ENCODE data around the gene CCDC81. TPM values are rescaled to one million over a fixed set of nuclear protein-coding genes. Genes with fewer than 3 reads are reported as not detected.

CCDC81 gene
- polyA plus RNA-seq, 1 donor (not counting 4 experiments of a cell fraction or from before 2014, with no cell fraction given) = 0.42 TPM

- TF ChIP-seq EZH2 (IDR thresholded peaks at IDR 0.05; ENCODE audit: low read length) (no peak), CTCF (optimal IDR thresholded peaks at IDR 0.05 in 1 of 3, IDR thresholded peaks at IDR 0.05 in 1 of 3, conservative IDR thresholded peaks at IDR 0.05 in 1 of 3; ENCODE audit: extremely low read depth in 1 of 3, insufficient read depth in 2 of 3, low read length in 3 of 3) (no peak)
- no peak for FAIRE-seq
- no peaks in the 10 kb centered on the region for H4K20me1 ChIP-seq (ENCODE audit: control insufficient read depth, extremely low read depth, insufficient read depth, low read length)
Observed at GRCh38 chr11:86390487-86390886, 15.8 kb downstream of the CCDC81 start.

GRCh38 chr11:86395061-86395551 lies 20.4 kb downstream of the CCDC81 start:
- H3K27ac ChIP-seq (ENCODE audit: control insufficient read depth, insufficient read depth, low read length) = no peak overlapping the region
- DNase-seq (ENCODE audit: low read depth, low spot score) (no peak), FAIRE-seq (no peak)
- H3K36me3 ChIP-seq (ENCODE audit: control insufficient read depth in 2 of 2, extremely low read depth in 1 of 2, insufficient read depth in 2 of 2, low read length in 2 of 2) = no peaks in the 10 kb centered on the region
- H3K4me2 ChIP-seq (ENCODE audit: control insufficient read depth, extremely low read depth, insufficient read depth, low read depth, low read length) = no peak overlapping the region
- dilution Hi-C loops (cut with MboI; ENCODE audit: extremely low pct_ligation_motif_present, low sequenced_read_pairs) = no loop called here
- no peaks in the 10 kb centered on the region for H3K9me3 ChIP-seq (ENCODE audit: control insufficient read depth, low read depth, low read length)
- H3K4me3 ChIP-seq (ENCODE audit: control insufficient read depth in 2 of 3, extremely low read depth in 1 of 3, insufficient read depth in 2 of 3, low read depth in 1 of 3, low read length in 3 of 3) = no peak overlapping the region
- no peaks in the 10 kb centered on the region for H3K9me1 ChIP-seq (ENCODE audit: control insufficient read depth, extremely low read depth, insufficient read depth, low read length)
- H3K9ac ChIP-seq (ENCODE audit: control insufficient read depth, extremely low read depth, insufficient read depth, low read length) = no peak overlapping the region
- H4K20me1 ChIP-seq (ENCODE audit: control insufficient read depth, extremely low read depth, insufficient read depth, low read length) = no peaks in the 10 kb centered on the region
- no peaks in the 10 kb centered on the region for H3K27me3 ChIP-seq (ENCODE audit: control insufficient read depth, extremely low read depth, insufficient read depth, low read length)
- H3K79me2 ChIP-seq (ENCODE audit: control insufficient read depth, insufficient read depth, low read length) = no peaks in the 10 kb centered on the region
- no peak overlapping the region for H2AFZ ChIP-seq (ENCODE audit: control insufficient read depth, low read length)
- no peaks in the 10 kb centered on the region for H3K4me1 ChIP-seq (ENCODE audit: control insufficient read depth, extremely low read depth, insufficient read depth, low read length)
- TF ChIP-seq CTCF (optimal IDR thresholded peaks at IDR 0.05 in 1 of 3, IDR thresholded peaks at IDR 0.05 in 1 of 3, conservative IDR thresholded peaks at IDR 0.05 in 1 of 3; ENCODE audit: extremely low read depth in 1 of 3, insufficient read depth in 2 of 3, low read length in 3 of 3) (no peak), EZH2 (IDR thresholded peaks at IDR 0.05; ENCODE audit: low read length) (no peak)

More at GRCh38 chr11:86390487-86390886, 15.8 kb downstream of the CCDC81 start:
- Histone ChIP-seq H3K4me3 (ENCODE audit: control insufficient read depth in 2 of 3, extremely low read depth in 1 of 3, insufficient read depth in 2 of 3, low read depth in 1 of 3, low read length in 3 of 3) (no peak overlapping the region), H2AFZ (ENCODE audit: control insufficient read depth, low read length) (no peak overlapping the region), H3K4me1 (ENCODE audit: control insufficient read depth, extremely low read depth, insufficient read depth, low read length) (no peaks in the 10 kb centered on the region), H3K9me1 (ENCODE audit: control insufficient read depth, extremely low read depth, insufficient read depth, low read length) (no peaks in the 10 kb centered on the region), H3K27me3 (ENCODE audit: control insufficient read depth, extremely low read depth, insufficient read depth, low read length) (no peaks in the 10 kb centered on the region), H3K4me2 (ENCODE audit: control insufficient read depth, extremely low read depth, insufficient read depth, low read depth, low read length) (no peak overlapping the region), H3K9me3 (ENCODE audit: control insufficient read depth, low read depth, low read length) (no peaks in the 10 kb centered on the region), H3K9ac (ENCODE audit: control insufficient read depth, extremely low read depth, insufficient read depth, low read length) (no peak overlapping the region), H3K79me2 (ENCODE audit: control insufficient read depth, insufficient read depth, low read length) (no peaks in the 10 kb centered on the region), H3K27ac (ENCODE audit: control insufficient read depth, insufficient read depth, low read length) (no peak overlapping the region), H3K36me3 (ENCODE audit: control insufficient read depth in 2 of 2, extremely low read depth in 1 of 2, insufficient read depth in 2 of 2, low read length in 2 of 2) (no peaks in the 10 kb centered on the region)
- dilution Hi-C loops (cut with MboI; ENCODE audit: extremely low pct_ligation_motif_present, low sequenced_read_pairs) = no loop called here
- DNase-seq (ENCODE audit: low read depth, low spot score) = no peak
